DND-41 (cell line): ENCODE results near the gene DOCK8.

Source experiments
- ATAC-seq: fragments of 200-7000 bp; cut with Tn5 transposase; 3 replicates; pipeline ENCODE4 v1.9.1; 2021; ENCODE audit warnings: low read depth; ENCODE audit not compliant: insufficient read depth
- DNase-seq: peaks from one replicate; pipeline ENCODE4 v3.0.0-alpha.2; 2020
- H2AFZ ChIP-seq: 2 replicates; pipeline ENCODE4 v1.6.0; 2012; ENCODE audit warnings: low read depth, low read length
- H3K27ac ChIP-seq: 2 replicates; pipeline ENCODE4 v1.5.1; 2012; ENCODE audit warnings: low read length, inconsistent platforms
- H3K27me3 ChIP-seq: fragments of 200-600 bp; sonication (generic); 2 replicates; pipeline ENCODE4 v1.6.0; 2012; ENCODE audit warnings: low read length, mild to moderate bottlenecking, inconsistent platforms; ENCODE audit not compliant: insufficient read depth, poor library complexity
- H3K36me3 ChIP-seq: 2 replicates; pipeline ENCODE4 v1.5.1; 2012; ENCODE audit warnings: low read length, inconsistent platforms; ENCODE audit not compliant: insufficient read depth
- H3K4me1 ChIP-seq: 2 replicates; pipeline ENCODE4 v1.5.1; 2012; ENCODE audit warnings: mild to moderate bottlenecking, low read length; ENCODE audit not compliant: insufficient read depth
- H3K4me2 ChIP-seq: 2 replicates; pipeline ENCODE4 v1.6.0; 2012; ENCODE audit warnings: mild to moderate bottlenecking, moderate library complexity, low read length, inconsistent platforms; ENCODE audit not compliant: insufficient read depth
- H3K4me3 ChIP-seq, 2 experiments: fragments of 200-600 bp in 1 of 2; shearing (Covaris generic) in 1 of 2; 2 replicates each; pipeline ENCODE4 v1.5.1; 2012 to 2016; ENCODE audit warnings: inconsistent platforms in 2 of 2, low read length in 2 of 2, mild to moderate bottlenecking in 2 of 2, low read depth in 1 of 2, moderate library complexity in 1 of 2
- H3K79me2 ChIP-seq: 2 replicates; pipeline ENCODE4 v1.6.0; 2012; ENCODE audit warnings: low read length, inconsistent platforms; ENCODE audit not compliant: insufficient read depth
- H3K9ac ChIP-seq: 2 replicates; pipeline ENCODE4 v1.6.0; 2012; ENCODE audit warnings: low read depth, mild to moderate bottlenecking, inconsistent platforms, low read length, moderate library complexity
- H3K9me3 ChIP-seq: 2 replicates; pipeline ENCODE4 v1.5.1; 2012; ENCODE audit warnings: low read length, moderate library complexity, mild to moderate bottlenecking, inconsistent platforms; ENCODE audit not compliant: insufficient read depth, severe bottlenecking
- H4K20me1 ChIP-seq: 2 replicates; pipeline ENCODE4 v1.6.0; 2012; ENCODE audit warnings: low read length; ENCODE audit not compliant: insufficient read depth
- CTCF ChIP-seq: IDR thresholded peaks from 2 replicates; pipeline ENCODE4 v1.5.1; 2012; ENCODE audit warnings: borderline replicate concordance, low read length, moderate library complexity, mild to moderate bottlenecking; ENCODE audit not compliant: poor library complexity, severe bottlenecking; ENCODE audit errors: extremely low read depth
- EZH2 ChIP-seq: IDR thresholded peaks from 3 replicates; pipeline ENCODE4 v1.6.1; 2012; ENCODE audit warnings: borderline replicate concordance, low read depth, mild to moderate bottlenecking, moderate library complexity, low read length, inconsistent platforms; ENCODE audit not compliant: severe bottlenecking

The DOCK8 gene

GRCh38 chr9:372128-372527 is 157.5 kb downstream of the DOCK8 start:
- Histone ChIP-seq H3K4me3 (no peak overlapping the region), H3K36me3 (peaks cover 92% of the 10 kb centered on the region), H2AFZ (no peak overlapping the region), H3K79me2 (no peaks in the 10 kb centered on the region), H3K4me1 (no peaks in the 10 kb centered on the region), H4K20me1 (no peaks in the 10 kb centered on the region), H3K9ac (no peak overlapping the region), H3K4me2 (no peak overlapping the region), H3K27me3 (no peaks in the 10 kb centered on the region), H3K27ac (no peak overlapping the region), H3K9me3 (no peaks in the 10 kb centered on the region)
- ATAC-seq, result no peak
- TF ChIP-seq EZH2, result no peak
- no peak for TF ChIP-seq CTCF
- DNase-seq, result no peak

GRCh38 chr9:373759-374206 is 159.1 kb downstream of the DOCK8 start:
- H3K9me3 ChIP-seq, result no peaks in the 10 kb centered on the region
- DNase-seq (no peak), ATAC-seq (no peak)
- no peak overlapping the region for H3K27ac ChIP-seq
- H3K4me1 ChIP-seq, result no peaks in the 10 kb centered on the region
- H2AFZ ChIP-seq, result no peak overlapping the region
- no peak overlapping the region for H3K9ac ChIP-seq
- H3K36me3 ChIP-seq, result peaks cover 93% of the 10 kb centered on the region
- no peaks in the 10 kb centered on the region for H3K27me3 ChIP-seq
- no peaks in the 10 kb centered on the region for H4K20me1 ChIP-seq
- no peak overlapping the region for H3K4me2 ChIP-seq
- no peak for TF ChIP-seq EZH2
- TF ChIP-seq CTCF, result no peak
- H3K79me2 ChIP-seq, result no peaks in the 10 kb centered on the region
- no peak overlapping the region for H3K4me3 ChIP-seq

- DNase-seq, result no peak
- TF ChIP-seq CTCF, result no peak
- TF ChIP-seq EZH2, result no peak
- no peaks in the 10 kb centered on the region for H3K9me3 ChIP-seq
These were observed 160.1 kb downstream of the DOCK8 start for GRCh38 chr9:374736-375135.

GRCh38 chr9:376115-376514 is 161.4 kb downstream of the DOCK8 start:
- H4K20me1 ChIP-seq, result no peaks in the 10 kb centered on the region
- no peak overlapping the region for H3K4me2 ChIP-seq
- no peaks in the 10 kb centered on the region for H3K27me3 ChIP-seq
- H3K79me2 ChIP-seq, result no peaks in the 10 kb centered on the region
- H2AFZ ChIP-seq, result no peak overlapping the region
- DNase-seq (no peak), ATAC-seq (no peak)
- H3K27ac ChIP-seq, result no peak overlapping the region
- peaks cover 86% of the 10 kb centered on the region for H3K36me3 ChIP-seq
- TF ChIP-seq CTCF, result no peak
- TF ChIP-seq EZH2, result no peak
- no peak overlapping the region for H3K4me3 ChIP-seq
- no peaks in the 10 kb centered on the region for H3K4me1 ChIP-seq
- no peak overlapping the region for H3K9ac ChIP-seq
- no peaks in the 10 kb centered on the region for H3K9me3 ChIP-seq

More at GRCh38 chr9:374736-375135, 160.1 kb downstream of the DOCK8 start:
- Histone ChIP-seq H4K20me1 (no peaks in the 10 kb centered on the region), H2AFZ (no peak overlapping the region), H3K4me2 (no peak overlapping the region), H3K27ac (no peak overlapping the region), H3K36me3 (peaks cover 94% of the 10 kb centered on the region), H3K4me3 (no peak overlapping the region), H3K79me2 (no peaks in the 10 kb centered on the region), H3K27me3 (no peaks in the 10 kb centered on the region), H3K4me1 (no peaks in the 10 kb centered on the region), H3K9ac (no peak overlapping the region)
- no peak for ATAC-seq
